ENCODE data around the gene PDZD7.

Gene PDZD7

DNA sequence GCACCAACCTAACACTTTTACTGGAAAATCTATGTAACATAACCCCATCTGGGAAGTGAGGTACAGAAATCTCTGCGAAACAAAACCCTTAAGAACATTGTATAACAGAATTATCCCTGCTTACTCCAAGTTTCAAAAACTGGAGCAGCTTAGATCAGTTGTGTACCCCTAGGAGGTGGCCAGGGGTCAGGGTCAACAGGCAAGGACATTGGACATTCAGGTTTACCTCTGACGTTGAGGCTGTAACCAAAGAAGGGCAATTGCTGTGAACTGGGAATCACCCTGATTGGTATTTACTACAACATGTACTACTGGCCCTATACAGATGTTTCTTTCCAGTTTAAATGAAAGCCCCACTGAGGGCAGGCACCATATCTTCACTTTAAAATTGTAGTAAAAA, 13.2 kb upstream of the PDZD7 start:
- no peak for ATAC-seq (ENCODE audit: low read depth)
- Histone ChIP-seq H3K36me3 (ENCODE audit: low read depth) (no peaks in the 10 kb centered on the region; the same call in 1 of the 2 replicates), H3K4me1 (ENCODE audit: insufficient read depth, poor library complexity, severe bottlenecking) (peaks cover 9% of the 10 kb centered on the region), H3K27me3 (ENCODE audit: insufficient read depth, poor library complexity, severe bottlenecking) (peaks cover 7% of the 10 kb centered on the region), H3K27ac (ENCODE audit: poor library complexity, severe bottlenecking) (peak overlapping the region; percentile 79), H3K4me3 (ENCODE audit: severe bottlenecking) (no peak overlapping the region), H3K9me3 (ENCODE audit: severe bottlenecking) (no peaks in the 10 kb centered on the region)
- TF ChIP-seq, protein P1, sequence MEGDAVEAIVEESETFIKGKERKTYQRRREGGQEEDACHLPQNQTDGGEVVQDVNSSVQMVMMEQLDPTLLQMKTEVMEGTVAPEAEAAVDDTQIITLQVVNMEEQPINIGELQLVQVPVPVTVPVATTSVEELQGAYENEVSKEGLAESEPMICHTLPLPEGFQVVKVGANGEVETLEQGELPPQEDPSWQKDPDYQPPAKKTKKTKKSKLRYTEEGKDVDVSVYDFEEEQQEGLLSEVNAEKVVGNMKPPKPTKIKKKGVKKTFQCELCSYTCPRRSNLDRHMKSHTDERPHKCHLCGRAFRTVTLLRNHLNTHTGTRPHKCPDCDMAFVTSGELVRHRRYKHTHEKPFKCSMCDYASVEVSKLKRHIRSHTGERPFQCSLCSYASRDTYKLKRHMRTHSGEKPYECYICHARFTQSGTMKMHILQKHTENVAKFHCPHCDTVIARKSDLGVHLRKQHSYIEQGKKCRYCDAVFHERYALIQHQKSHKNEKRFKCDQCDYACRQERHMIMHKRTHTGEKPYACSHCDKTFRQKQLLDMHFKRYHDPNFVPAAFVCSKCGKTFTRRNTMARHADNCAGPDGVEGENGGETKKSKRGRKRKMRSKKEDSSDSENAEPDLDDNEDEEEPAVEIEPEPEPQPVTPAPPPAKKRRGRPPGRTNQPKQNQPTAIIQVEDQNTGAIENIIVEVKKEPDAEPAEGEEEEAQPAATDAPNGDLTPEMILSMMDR (IDR thresholded peaks at IDR 0.05; ENCODE audit: poor library complexity, severe bottlenecking) = no peak
- no peak for DNase-seq (ENCODE audit: low spot score)

DNA sequence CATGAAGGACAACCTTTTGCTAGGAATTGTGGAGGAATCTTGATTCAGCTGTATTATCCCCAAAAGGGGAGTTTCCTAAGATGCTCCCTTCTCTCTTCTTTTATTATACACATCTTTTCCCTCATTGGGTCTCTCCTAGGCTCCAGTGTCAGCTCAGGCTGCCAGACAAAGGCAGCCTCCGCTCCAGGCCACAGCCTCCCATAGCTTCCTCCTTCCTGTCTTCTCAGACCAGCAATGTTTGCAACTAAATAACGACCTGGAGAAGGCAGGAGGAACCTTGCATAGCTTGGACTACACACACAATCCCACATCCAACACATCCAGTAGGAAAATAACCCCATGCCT, 12.4 kb upstream of the PDZD7 start:
- Histone ChIP-seq H3K27ac (ENCODE audit: poor library complexity, severe bottlenecking) (peak overlapping the region; percentile 79), H3K4me1 (ENCODE audit: insufficient read depth, poor library complexity, severe bottlenecking) (peaks cover 9% of the 10 kb centered on the region), H3K9me3 (ENCODE audit: severe bottlenecking) (no peaks in the 10 kb centered on the region), H3K4me3 (ENCODE audit: severe bottlenecking) (peak overlapping the region; percentile 35), H3K36me3 (ENCODE audit: low read depth) (no peaks in the 10 kb centered on the region; the same call in none of the 2 replicates), H3K27me3 (ENCODE audit: insufficient read depth, poor library complexity, severe bottlenecking) (no peaks in the 10 kb centered on the region)
- no peak for ATAC-seq (ENCODE audit: low read depth)
- TF ChIP-seq, protein P1 (IDR thresholded peaks at IDR 0.05; ENCODE audit: poor library complexity, severe bottlenecking) = no peak
- no peak for DNase-seq (ENCODE audit: low spot score)

DNA sequence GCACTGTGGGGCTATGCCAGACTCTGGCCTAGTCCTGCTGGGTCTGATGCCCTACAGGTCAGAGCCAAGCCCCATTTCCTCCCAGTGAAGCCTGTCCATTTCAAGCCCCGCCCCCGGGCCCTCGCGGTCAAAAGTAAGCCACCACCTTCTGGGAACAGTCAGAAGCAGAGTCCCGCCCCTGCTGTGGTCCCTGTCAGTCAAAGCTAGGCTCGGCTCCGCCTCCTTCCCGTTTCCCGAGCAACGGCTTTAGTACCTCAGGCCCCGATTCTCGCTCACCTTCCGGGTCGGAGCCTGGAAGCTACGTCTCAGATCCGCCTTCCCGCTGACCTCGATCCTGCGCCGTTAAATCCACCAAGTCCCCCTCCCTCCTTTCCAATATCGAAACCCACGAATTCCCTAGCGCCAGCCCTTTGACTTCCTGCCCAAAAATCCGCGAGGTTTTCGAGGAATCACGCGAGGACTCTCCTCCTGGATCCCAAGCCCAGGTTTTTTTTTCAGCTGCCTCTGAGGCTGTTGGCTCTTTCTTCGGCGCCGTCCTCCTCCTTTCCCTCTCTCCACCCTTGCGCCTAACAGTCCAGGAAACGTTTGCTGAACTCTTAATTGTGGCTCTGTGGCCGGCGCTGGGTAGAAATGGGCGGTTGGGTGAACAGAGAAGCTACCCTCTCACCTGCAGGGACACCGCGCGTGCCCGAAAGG, 11.9 kb upstream of the PDZD7 start:
- Histone ChIP-seq H3K4me3 (ENCODE audit: severe bottlenecking) (peak overlapping the region; percentile 35), H3K4me1 (ENCODE audit: insufficient read depth, poor library complexity, severe bottlenecking) (peaks cover 9% of the 10 kb centered on the region), H3K27ac (ENCODE audit: poor library complexity, severe bottlenecking) (peak overlapping the region; percentile 79), H3K36me3 (ENCODE audit: low read depth) (peaks cover 4% of the 10 kb centered on the region), H3K27me3 (ENCODE audit: insufficient read depth, poor library complexity, severe bottlenecking) (no peaks in the 10 kb centered on the region), H3K9me3 (ENCODE audit: severe bottlenecking) (no peaks in the 10 kb centered on the region)
- peak; percentile 93 for ATAC-seq (ENCODE audit: low read depth)
- TF ChIP-seq, protein P1 (IDR thresholded peaks at IDR 0.05; ENCODE audit: poor library complexity, severe bottlenecking) = no peak
- DNase-seq (ENCODE audit: low spot score) = peak; percentile 97

DNA sequence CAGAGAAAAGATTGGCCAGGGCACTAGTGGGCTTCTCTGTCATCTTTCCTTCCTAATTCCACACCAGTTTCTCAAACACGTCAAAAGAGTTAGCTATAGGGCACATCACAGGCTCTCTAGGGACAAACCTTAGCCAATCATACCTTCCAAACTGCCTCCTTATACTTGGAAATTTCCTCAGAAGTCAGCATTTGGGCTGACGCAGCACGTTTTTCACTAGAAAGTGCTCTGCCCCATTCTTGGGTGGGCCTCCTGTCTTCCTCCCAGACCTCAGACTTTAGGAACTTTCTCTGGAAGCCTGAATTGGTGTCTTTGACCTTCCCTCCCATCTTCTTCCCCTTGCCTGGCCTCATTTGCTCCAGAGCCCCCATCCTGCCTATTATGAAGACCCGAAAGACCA, 11.2 kb upstream of the PDZD7 start:
- TF ChIP-seq, protein P1 (IDR thresholded peaks at IDR 0.05; ENCODE audit: poor library complexity, severe bottlenecking) = no peak
- Histone ChIP-seq H3K4me3 (ENCODE audit: severe bottlenecking) (peak overlapping the region; percentile 35), H3K36me3 (ENCODE audit: low read depth) (peaks cover 11% of the 10 kb centered on the region), H3K9me3 (ENCODE audit: severe bottlenecking) (no peaks in the 10 kb centered on the region), H3K4me1 (ENCODE audit: insufficient read depth, poor library complexity, severe bottlenecking) (peaks cover 9% of the 10 kb centered on the region), H3K27ac (ENCODE audit: poor library complexity, severe bottlenecking) (peak overlapping the region; percentile 79), H3K27me3 (ENCODE audit: insufficient read depth, poor library complexity, severe bottlenecking) (no peaks in the 10 kb centered on the region)
- no peak for ATAC-seq (ENCODE audit: low read depth)
- no peak for DNase-seq (ENCODE audit: low spot score)

GRCh38 chr10:101041252-101041761, 10.4 kb upstream of the PDZD7 start:
- no peak for DNase-seq (ENCODE audit: low spot score)
- H3K4me1 ChIP-seq (ENCODE audit: insufficient read depth, poor library complexity, severe bottlenecking) = peaks cover 9% of the 10 kb centered on the region
- peak; percentile 70 for ATAC-seq (ENCODE audit: low read depth)
- H3K27me3 ChIP-seq (ENCODE audit: insufficient read depth, poor library complexity, severe bottlenecking) = no peaks in the 10 kb centered on the region
- no peak overlapping the region for H3K4me3 ChIP-seq (ENCODE audit: severe bottlenecking)
- peak overlapping the region; percentile 79 for H3K27ac ChIP-seq (ENCODE audit: poor library complexity, severe bottlenecking)
- TF ChIP-seq, protein P1 (IDR thresholded peaks at IDR 0.05; ENCODE audit: poor library complexity, severe bottlenecking) = peak; percentile 89
- H3K36me3 ChIP-seq (ENCODE audit: low read depth) = peaks cover 19% of the 10 kb centered on the region
- no peaks in the 10 kb centered on the region for H3K9me3 ChIP-seq (ENCODE audit: severe bottlenecking)
